ENCODE data around the gene SSUH2. TPM values are rescaled to one million over a fixed set of nuclear protein-coding genes. Genes with fewer than 3 reads are reported as not detected.

Gene SSUH2
- total RNA-seq, 1 donor from 2014 or later, result 1.1 TPM

- H3K27me3 ChIP-seq (ENCODE audit: low read depth), result no peaks in the 10 kb centered on the region
- no peak for DNase-seq
- TF ChIP-seq CTCF (IDR thresholded peaks at IDR 0.05; ENCODE audit: borderline replicate concordance), result no peak
- H3K36me3 ChIP-seq, result no peaks in the 10 kb centered on the region
- no peak overlapping the region for H3K4me3 ChIP-seq
- no peaks in the 10 kb centered on the region for H3K9me3 ChIP-seq (replicated peaks)
- intact Hi-C loops (cut with micrococcal nuclease), result no loop called here
- no peak overlapping the region for H3K27ac ChIP-seq (replicated peaks)
- H3K4me1 ChIP-seq, result no peaks in the 10 kb centered on the region
These were observed 23.0 kb upstream of the SSUH2 start for GRCh38 chr3:8667463-8668091.

GRCh38 chr3:8665407-8665896 lies 20.9 kb upstream of the SSUH2 start:
- no peak overlapping the region for H3K27ac ChIP-seq (replicated peaks)
- H3K27me3 ChIP-seq (ENCODE audit: low read depth), result no peaks in the 10 kb centered on the region
- H3K9me3 ChIP-seq (replicated peaks), result no peaks in the 10 kb centered on the region
- TF ChIP-seq CTCF (IDR thresholded peaks at IDR 0.05; ENCODE audit: borderline replicate concordance), result no peak
- peaks cover 19% of the 10 kb centered on the region for H3K4me1 ChIP-seq
- DNase-seq, result no peak
- H3K4me3 ChIP-seq, result no peak overlapping the region
- intact Hi-C loops (cut with micrococcal nuclease), result no loop called here
- no peaks in the 10 kb centered on the region for H3K36me3 ChIP-seq

- Histone ChIP-seq H3K4me3 (no peak overlapping the region), H3K36me3 (no peaks in the 10 kb centered on the region), H3K27ac (replicated peaks) (no peak overlapping the region), H3K27me3 (ENCODE audit: low read depth) (no peaks in the 10 kb centered on the region), H3K9me3 (replicated peaks) (no peaks in the 10 kb centered on the region), H3K4me1 (peaks cover 39% of the 10 kb centered on the region)
- peak; percentile 74 for TF ChIP-seq CTCF (IDR thresholded peaks at IDR 0.05; ENCODE audit: borderline replicate concordance)
- peak; percentile 29 for DNase-seq
- intact Hi-C loops (cut with micrococcal nuclease), result no loop called here
These were observed 18.8 kb upstream of the SSUH2 start for GRCh38 chr3:8663177-8664061.

GRCh38 chr3:8662594-8662993 lies 18.0 kb upstream of the SSUH2 start:
- no peaks in the 10 kb centered on the region for H3K9me3 ChIP-seq (replicated peaks)
- H3K4me1 ChIP-seq, result peaks cover 47% of the 10 kb centered on the region
- no peaks in the 10 kb centered on the region for H3K27me3 ChIP-seq (ENCODE audit: low read depth)
- intact Hi-C loops (cut with micrococcal nuclease), result no loop called here
- H3K27ac ChIP-seq (replicated peaks), result peak overlapping the region; percentile 16
- H3K36me3 ChIP-seq, result no peaks in the 10 kb centered on the region
- no peak for DNase-seq
- H3K4me3 ChIP-seq, result no peak overlapping the region
- TF ChIP-seq CTCF (IDR thresholded peaks at IDR 0.05; ENCODE audit: borderline replicate concordance), result no peak

- no peaks in the 10 kb centered on the region for H3K36me3 ChIP-seq
- no peak for TF ChIP-seq CTCF (IDR thresholded peaks at IDR 0.05; ENCODE audit: borderline replicate concordance)
- peak overlapping the region; percentile 89 for H3K27ac ChIP-seq (replicated peaks)
- no peaks in the 10 kb centered on the region for H3K9me3 ChIP-seq (replicated peaks)
- no peaks in the 10 kb centered on the region for H3K27me3 ChIP-seq (ENCODE audit: low read depth)
- peaks cover 51% of the 10 kb centered on the region for H3K4me1 ChIP-seq
- no peak overlapping the region for H3K4me3 ChIP-seq
- intact Hi-C loops (cut with micrococcal nuclease), result no loop called here
- DNase-seq, result no peak
These were observed 15.8 kb upstream of the SSUH2 start for GRCh38 chr3:8660175-8661118.

All from left ventricle myocardium inferior (tissue), 1 donor.